Activated T-cell treated with anti-CD3 and anti-CD28 coated beads for 24 hours (primary cell): ENCODE measurements around the gene FAM83E.
"Not testable (repeated sequence)": the region's sequence is repeated elsewhere in the genome, so short reads cannot be mapped to it uniquely, and the experiment has no call there.

ENCODE experiments used
- DNase-seq: peaks from one replicate; pipeline ENCODE4 v3.0.0-alpha.2; 2020; ENCODE audit warnings: low read depth

FAM83E gene

DNA sequence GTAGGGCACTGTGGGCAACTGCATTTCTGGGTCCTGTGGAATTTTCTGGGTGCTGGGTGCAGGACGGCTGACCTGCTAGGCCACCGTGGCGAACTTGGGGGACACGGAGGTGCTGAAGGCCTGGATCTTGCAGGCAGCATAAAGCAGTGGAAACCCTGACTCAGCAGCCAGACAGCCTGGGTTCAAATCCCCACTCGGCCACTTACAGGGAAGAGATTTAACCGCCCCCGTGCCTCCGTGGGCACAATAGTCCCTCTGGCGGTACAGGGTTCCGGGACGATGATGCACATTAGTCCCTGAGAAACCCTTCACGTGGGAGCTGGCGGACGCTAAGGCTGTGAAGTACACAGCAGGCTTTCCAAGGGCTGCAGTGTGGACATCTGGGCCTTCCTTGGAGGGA is 3.0 kb downstream of the FAM83E start:
- no peak for DNase-seq

DNA sequence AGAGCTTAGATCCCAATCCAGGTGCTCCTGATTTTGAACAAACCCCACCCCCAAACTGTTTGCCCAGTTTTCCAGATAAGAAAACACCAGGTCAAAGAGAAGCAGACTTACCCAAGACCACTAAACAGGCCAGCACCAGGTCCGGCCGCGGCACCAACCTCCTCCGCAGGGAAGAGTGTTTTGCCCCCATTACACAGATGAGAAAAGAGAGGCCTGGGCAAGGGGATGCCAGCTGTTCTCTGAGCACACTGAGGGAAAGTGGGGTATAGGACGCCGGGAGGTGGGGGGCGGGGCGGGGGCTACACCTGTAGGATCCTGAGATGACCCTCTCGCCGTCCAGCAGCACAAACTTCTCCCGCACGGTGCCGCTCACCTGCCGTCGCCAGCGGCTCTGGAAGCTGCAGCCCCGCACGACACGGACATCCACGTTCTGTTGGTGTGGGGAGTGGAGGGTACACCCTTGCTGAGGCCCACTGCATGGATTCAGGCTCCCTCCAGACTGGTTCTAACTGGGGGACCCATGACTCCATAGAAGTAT is 5.2 kb downstream of the FAM83E start:
- DNase-seq, result no peak

DNA sequence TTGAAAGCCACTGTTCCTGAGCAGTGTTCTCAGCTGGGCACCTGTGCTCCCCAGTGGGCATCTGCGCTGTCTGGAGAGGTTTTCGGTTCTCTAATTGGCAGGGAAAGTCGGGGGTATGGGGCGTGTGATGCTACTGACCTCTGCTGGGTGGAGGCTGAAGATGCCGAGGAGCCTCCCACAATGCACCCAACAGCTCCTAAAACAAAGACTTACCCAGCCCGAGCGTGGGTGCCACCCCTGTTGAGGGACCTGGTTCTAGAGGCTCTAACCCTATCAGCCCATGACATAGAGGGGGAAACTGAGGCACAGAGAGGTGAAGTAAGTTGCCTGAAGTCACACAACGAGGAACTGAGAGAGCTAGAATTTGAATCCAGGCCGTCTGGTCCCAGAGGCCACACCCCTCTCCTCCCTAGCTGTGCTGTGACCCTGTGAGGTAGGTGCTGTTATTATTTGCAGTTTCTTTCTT is 6.0 kb downstream of the FAM83E start:
- DNase-seq, result no peak

DNA sequence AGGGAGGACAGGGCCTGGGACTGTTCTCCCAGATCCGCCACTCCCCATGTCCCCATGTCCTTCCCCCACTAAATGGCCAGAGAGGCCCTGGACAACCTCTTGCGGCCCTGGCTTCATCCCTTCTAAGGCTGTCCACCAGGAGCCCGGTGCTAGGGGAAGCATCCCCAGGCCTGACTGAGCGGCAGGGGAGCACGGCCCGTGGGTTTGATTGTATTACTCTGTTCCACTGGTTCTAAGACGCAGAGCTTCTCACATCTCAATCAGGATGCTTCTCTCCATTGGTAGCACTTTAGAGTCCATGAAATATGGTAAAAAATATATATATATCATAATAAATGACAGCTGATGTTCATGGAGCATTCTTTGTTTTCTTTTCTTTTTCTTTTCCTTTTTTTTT is 7.5 kb downstream of the FAM83E start:
- no peak for DNase-seq

DNA sequence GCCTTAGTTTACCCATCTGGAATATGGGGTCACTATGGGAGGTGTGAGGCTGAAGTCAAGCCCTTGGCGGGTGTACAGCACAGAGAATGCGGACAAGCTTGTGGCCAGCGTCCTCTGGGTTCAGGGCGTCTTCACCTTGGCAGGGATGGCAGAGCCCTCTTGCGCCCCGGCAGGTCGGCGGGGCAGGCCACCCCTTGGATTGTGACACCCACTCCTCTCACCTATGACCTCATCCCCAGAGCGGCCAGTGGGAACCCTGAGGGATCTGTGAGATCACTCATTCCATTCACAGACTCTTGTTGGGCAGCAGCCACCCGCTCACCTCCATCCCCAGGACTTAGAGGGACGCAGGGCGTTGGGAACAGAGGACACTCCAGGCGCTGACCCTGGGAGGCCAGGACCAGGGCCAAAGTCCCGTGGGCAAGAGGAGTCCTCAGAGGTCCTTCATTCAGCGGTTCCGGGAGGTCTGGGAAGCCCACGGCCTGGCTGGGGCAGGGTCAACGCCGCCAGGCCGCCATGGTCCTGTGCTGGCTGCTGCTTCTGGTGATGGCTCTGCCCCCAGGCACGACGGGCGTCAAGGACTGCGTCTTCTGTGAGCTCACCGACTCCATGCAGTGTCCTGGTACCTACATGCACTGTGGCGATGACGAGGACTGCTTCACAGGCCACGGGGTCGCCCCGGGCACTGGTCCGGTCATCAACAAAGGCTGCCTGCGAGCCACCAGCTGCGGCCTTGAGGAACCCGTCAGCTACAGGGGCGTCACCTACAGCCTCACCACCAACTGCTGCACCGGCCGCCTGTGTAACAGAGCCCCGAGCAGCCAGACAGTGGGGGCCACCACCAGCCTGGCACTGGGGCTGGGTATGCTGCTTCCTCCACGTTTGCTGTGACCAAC is 8.2 kb downstream of the FAM83E start, which contains the start of gene SPACA4:
TSS of gene SPACA4 (plus strand) at position 280 of the 896 bp plus-strand sequence. CDS start at position 517, 237 bp downstream.
- DNase-seq, result no peak

DNA sequence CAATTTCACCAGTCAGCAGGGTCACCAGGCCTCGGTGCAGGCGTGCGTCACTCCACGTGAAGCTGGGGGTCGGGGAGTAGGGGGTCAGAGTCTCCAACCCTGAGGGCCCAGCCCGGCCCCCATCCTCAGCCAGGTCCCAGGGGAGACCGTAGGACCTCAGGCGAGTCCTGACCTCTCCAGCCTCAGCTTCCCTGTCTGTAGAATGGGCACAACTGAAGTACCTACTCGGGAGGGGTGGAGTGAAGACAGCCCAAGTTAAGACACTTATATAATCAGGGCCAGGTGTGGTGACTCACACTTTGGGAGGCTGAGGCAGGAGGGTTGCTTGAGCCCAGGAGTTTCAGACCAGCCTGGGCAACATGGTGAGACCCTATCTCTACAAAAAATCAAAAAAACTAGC is 11.0 kb downstream of the FAM83E start:
- no peak for DNase-seq

DNA sequence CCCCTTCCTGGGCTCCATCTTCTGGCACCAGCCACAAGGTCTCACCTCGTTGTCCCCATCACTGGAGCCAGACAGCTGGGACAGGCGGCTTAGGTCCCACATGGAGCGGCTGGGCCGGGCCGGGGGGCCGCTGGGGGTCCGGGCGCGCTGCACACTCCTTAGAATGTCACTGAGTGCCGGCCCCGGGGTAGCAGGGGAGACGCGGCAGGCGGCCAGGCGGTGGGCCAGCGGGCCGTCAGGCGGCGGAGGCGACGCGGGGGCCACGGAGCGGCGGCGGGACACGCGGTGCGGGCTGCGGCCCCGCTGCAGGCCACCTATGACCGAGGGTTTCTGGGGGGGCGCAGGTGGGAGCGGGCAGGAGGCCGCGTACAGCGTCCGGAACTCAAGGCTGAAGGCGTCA is 11.4 kb downstream of the FAM83E start:
- no peak for DNase-seq

DNA sequence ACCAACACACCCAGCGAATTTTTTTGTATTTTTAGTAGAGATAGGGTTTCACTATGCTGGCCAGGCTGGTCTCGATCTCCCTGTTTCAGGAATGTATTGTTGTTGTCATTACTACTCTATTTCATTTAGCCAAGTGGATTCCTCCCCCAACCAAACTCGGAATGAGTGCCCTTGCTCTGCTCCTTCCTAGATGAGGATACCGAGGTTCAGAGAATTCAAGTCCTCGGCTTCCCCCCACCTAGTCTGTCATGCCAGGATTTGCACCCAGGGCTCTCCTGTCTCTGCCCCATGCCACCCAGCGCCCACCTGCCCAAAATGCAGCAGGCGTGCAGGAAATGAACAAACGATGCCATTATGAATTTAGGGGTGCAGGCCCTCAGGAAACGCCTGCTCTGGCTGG is 11.9 kb downstream of the FAM83E start:
- no peak for DNase-seq

DNA sequence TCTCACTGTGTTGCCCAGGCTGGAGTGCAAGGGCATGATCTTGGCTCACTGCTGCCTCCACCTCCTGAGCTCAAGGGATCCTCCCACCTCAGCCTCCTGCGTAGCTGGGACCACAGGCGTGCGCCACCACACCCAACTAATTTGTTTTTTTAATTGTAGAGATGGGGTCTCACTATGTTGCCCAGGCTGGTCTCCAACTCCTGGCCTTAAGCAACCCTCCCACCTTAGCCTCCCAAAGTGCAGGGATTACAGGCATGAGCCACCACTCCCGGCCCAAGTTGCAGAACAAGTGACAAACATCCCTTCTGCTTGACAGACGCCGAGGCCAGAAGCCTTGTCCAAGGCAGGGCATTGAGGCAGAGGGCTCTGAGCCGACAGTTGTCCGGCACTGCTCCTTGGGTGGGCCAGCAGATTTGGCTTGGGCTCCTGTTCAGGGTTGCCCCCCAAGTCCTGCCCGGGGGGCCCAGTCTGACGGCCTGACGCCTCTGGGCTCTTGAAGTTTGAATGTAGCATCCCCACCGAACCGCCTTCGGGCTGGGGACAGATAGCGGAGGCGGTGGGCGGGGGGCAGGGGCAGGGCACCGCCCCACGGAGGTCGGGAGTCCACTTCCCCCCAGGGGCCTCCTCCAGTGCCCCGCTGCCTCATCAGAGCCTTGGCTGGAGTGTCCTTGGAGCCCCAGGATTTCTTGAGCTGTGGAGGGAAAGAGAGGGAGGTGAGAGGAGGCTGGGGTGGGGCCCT is 14.0 kb downstream of the FAM83E start:
- no peak for DNase-seq

DNA sequence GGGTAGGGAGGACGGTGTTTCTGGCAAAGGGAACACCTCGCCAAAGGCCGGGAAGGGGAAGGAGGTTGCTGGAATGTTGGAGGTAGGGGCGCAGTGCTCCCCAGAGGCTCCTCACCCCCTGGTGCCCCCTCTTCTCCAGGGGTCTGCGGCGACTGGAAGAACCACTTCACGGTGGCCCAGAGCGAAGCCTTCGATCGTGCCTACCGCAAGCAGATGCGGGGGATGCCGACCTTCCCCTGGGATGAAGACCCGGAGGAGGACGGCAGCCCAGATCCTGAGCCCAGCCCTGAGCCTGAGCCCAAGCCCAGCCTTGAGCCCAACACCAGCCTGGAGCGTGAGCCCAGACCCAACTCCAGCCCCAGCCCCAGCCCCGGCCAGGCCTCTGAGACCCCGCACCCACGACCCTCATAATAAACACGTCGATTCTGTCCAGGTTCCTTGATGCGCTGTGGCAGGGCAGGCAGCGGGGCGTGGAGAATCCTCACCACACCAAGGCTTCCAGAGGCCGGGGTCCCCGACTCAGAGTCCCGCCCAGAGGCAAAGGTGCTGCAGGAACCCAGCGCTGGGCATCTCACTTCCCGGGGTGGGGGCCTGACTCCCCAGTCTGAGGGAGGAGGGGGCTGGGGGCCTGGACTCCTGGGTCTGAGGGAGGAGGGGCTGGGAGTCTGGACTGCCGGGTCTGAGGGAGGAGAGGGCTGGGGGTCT is 15.7 kb downstream of the FAM83E start:
- no peak for DNase-seq

DNA sequence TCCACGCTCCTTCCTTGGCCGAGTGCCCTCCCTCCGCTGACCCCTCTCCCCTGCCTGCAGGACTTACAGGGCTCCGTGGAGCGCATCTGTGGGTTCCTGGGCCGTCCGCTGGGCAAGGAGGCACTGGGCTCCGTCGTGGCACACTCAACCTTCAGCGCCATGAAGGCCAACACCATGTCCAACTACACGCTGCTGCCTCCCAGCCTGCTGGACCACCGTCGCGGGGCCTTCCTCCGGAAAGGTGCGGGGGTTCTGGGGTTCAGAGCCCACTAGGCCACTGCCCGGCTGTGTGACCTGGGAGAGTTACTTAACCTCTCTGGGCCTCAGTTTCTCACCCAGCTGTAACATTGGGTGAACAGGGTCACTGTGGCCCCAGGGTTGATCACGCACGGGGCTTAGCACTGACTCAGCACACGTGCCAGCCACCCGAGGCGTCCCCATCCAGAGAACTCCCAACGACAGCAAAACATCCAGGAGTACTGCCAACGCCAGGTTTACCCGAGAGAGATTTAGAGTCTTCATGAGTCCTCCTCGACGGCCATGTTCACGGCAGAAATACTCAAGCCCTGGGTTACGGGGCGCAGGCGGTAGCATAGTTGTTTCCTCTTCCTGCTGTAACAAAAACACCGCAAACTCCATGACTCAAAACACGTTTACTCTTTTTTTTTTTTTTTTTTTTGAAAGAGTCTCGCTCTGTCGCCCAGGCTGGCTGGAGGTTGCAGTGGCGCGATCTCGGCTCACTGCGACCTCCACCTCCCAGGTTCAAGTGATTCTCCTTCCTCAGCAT is 18.0 kb downstream of the FAM83E start:
- no peak for DNase-seq

DNA sequence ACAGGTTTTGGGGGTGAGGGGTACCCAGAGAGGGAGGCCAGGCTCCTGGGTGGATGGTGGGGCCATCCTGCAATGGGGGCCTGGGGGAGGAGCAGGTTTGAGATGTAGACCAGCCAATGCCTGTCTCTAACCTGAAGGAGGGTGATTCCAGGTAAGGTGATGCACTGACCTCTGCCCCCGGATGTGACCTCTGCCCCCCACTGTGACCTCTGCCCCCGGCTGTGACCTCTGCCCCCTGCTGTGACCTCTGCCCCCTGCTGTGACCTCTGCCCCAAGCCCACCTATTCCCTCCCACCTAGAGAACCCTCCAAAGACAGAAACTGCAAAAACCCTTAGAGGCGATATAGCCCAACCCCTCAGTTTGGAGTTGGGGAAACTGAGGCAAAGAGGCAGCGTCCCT is 18.6 kb downstream of the FAM83E start:
- DNase-seq, result no peak

DNA sequence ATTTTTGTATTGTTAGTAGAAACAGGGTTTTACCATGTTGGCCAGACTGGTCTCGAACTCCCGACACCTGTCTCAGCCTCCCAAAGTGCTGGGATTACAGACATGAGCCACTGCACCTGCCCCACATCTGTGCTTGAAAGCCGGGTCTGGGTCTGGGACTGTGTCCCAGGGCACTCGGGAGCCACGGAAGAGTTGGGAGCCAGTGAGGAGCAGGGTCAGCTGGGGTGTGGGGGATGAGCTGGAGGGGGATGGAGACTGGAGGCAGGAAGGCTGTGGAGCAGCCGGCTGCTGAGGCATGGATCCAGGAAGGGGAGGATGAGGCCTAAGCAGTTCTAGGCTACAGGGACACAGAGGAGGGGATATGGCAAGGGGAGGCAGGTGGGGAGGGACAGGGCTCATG is 19.0 kb downstream of the FAM83E start:
- no peak for DNase-seq

DNA sequence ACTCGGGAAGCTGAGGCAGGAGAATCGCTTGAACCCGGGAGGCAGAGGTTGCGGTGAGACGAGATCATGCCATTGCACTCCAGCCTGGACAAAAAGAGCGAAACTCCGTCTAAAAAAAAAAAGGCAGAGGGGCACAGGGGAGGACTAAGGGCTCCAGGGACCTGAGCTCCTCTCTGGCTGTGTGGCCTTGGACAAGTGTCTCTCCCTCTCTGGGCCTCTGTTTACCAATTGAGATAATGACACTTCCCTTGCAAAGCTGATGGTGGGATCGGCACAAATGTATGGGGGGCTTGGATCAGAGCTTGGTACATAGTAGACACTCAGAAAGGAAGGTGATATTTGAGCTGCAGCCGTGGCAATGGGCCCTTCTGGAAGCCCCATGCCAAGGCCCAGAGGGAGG is 19.7 kb downstream of the FAM83E start:
- no peak for DNase-seq

DNA sequence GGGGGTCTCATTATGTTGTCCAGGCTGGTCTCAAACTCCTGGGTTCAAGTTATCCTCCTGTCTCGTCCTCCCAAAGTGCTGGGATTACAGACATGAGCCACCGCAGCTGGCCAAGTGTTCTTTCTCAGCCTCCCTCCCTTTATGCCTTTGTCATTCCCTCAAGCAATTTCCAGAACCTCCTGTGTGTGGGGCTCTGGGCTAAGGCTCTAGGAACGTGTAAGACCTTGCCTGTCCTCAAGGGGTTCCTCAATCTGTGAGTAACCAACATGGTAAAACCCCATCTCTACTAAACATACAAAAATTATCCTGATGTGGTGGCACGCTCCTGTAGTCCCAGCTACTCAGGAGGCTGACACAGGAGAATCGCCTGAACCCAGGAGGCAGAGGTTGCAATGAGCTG is 23.9 kb downstream of the FAM83E start:
- no peak for DNase-seq

DNA sequence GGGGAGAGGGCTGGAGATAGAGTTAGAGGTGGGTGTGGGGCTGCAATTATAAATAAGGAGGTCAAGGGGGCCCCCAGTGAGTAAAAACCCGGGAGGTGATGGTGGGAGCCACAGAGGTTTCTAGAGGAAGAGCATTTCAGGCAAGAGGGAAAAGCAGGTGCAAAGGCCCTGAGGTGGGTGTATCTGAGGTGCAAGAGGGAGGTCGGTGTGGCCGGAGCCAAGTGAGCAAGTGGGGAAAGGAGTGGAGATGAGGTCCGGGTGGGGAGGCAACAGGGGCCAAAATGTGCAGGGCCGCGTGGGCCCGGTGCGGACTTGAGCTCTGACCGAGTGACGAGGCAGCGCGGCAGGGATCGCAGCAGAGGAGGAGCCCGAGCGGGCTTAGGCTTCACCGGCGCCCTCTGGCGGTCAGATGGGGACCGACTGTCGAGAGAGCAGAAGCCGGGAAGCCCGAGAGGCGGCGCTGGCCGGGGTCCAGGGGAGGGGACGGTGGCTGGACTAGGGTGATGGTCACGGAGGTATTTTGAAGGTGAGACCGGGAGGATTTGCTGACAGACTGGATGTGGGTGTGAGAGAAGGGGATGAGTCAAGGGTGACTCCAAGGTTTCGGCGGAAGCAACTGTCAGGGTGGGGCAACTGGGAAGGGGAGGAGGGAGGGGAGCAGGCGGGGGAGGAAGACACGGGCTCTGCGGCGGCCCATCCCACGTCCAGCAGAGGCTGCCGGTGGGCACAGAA is 26.0 kb downstream of the FAM83E start:
- peak; percentile 78 for DNase-seq

DNA sequence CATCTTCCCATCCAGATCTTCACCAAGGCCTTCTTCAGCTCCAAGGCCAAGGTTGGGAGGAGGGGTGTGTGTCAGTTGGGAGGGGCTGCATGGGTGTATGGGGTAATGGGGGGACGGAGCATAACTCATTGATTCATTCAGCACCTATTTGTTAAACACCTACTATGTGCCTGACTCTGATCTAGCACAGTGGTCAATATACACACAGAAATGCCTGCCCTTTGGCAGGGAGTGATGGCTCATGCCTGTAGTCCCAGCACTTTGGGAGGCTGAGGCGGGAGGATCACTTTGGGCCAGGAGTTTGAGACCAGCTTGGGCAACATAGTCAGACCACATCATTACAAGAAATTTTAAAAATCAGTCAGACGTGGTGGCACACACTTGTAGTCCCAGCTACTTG is 27.5 kb downstream of the FAM83E start:
- no peak for DNase-seq

DNA sequence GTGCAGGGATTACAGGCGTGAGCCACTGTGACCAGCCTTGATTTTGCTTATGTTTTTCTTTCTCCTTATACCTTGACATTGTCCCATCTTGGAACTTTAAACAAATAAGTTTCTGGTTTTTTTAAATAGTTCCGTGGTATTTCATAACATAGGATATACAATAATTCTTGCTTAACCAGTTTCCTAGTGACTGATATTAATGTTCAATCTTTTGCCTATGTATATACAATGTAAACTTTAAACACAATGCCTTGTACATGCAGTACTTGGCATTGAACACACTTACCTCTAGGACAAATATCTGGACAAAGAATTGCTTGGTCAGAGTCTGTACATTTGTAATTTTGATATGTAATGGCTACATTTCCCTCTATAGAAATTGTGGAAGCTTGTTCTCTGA is 32.7 kb downstream of the FAM83E start:
- no peak for DNase-seq

DNA sequence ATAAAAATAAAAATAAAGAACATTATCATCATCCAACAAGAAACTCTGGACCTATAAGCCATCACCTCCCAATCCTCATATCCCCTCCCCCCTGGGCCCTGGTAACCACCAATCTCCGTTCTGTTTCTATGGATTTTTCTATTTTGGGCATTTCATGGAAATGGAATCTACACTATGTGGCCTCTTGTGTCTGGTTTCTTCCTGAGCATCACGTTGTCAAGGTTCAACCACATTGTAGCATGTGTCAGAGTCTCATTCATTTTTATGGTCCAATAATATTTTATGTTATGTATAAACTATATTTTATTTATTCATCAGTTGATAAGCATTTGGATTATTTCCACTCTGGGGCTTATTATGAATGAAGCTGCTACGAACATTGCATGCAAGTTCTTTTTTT is 36.0 kb downstream of the FAM83E start:
- no peak for DNase-seq

DNA sequence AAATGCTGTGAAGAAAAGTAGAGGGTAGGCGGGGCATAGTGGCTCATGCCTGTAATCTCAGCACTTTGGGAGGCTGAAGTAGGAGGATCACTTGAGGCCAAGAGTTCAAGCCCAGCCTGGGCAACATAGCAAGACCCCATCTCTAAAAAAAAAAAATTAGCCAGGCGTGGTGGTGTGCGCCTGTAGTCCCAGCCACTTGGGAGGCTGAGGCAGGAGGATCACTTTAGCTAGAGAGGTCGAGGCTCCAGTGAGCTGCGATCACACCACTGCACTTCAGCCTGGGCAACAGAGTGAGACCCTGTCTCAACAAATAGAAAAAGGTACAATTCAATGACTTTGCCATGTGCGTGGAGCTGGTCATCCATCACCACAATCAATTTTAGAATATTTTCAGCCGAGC is 37.0 kb downstream of the FAM83E start:
- not testable (repeated sequence) for DNase-seq
